Measurements from ENCODE around the gene STK39. TPM values are rescaled to one million over a fixed set of nuclear protein-coding genes. Genes with fewer than 3 reads are reported as not detected.
"Not testable (repeated sequence)": the region's sequence is repeated elsewhere in the genome, so short reads cannot be mapped to it uniquely, and the experiment has no call there.

STK39 gene
- total RNA-seq, 3 donors from 2014 or later: 16.4 to 22.9 (median 19.2) TPM

- Histone ChIP-seq H3K36me3 (no peaks in the 10 kb centered on the region), H3K4me1 (no peaks in the 10 kb centered on the region), H3K4me3 (no peak overlapping the region), H3K27me3 (no peaks in the 10 kb centered on the region), H3K27ac (peak overlapping the region; percentile 26 to 58), H3K9me3 (no peaks in the 10 kb centered on the region)
- intact Hi-C loops (cut with DNase I; ENCODE audit: low total_unique reads): no loop called here
- no peak for TF ChIP-seq POLR2AphosphoS5 (IDR thresholded peaks at IDR 0.05)
- no peak for TF ChIP-seq CTCF (IDR thresholded peaks at IDR 0.05)
- no peak for TF ChIP-seq POLR2A (IDR thresholded peaks at IDR 0.05)
- no peak for DNase-seq (ENCODE audit: low spot score in 2 of 2)
These were observed 161.5 kb downstream of the STK39 start for GRCh38 chr2:168085801-168086361.

- peak overlapping the region; percentile 45 to 58 for H3K27ac ChIP-seq
- DNase-seq (ENCODE audit: low spot score in 2 of 2): no peak
- intact Hi-C loops (cut with DNase I; ENCODE audit: low total_unique reads): no loop called here
- H3K27me3 ChIP-seq: no peaks in the 10 kb centered on the region
- no peak overlapping the region for H3K4me3 ChIP-seq
- no peak for TF ChIP-seq POLR2AphosphoS5 (IDR thresholded peaks at IDR 0.05)
- TF ChIP-seq CTCF (IDR thresholded peaks at IDR 0.05): no peak
- TF ChIP-seq POLR2A (IDR thresholded peaks at IDR 0.05): no peak
- no peaks in the 10 kb centered on the region for H3K9me3 ChIP-seq
- H3K36me3 ChIP-seq: no peaks in the 10 kb centered on the region
- no peaks in the 10 kb centered on the region for H3K4me1 ChIP-seq
These were observed 163.1 kb downstream of the STK39 start for GRCh38 chr2:168084288-168084687.

- H3K4me1 ChIP-seq; intact Hi-C loops (cut with DNase I; ENCODE audit: low total_unique reads); H3K27ac ChIP-seq; DNase-seq (ENCODE audit: low spot score in 2 of 2); H3K4me3 ChIP-seq; H3K27me3 ChIP-seq; H3K9me3 ChIP-seq; H3K36me3 ChIP-seq: not testable (repeated sequence)
These were observed 165.9 kb downstream of the STK39 start for GRCh38 chr2:168081452-168081851.

GRCh38 chr2:168079236-168079635 lies 168.2 kb downstream of the STK39 start:
- H3K4me1 ChIP-seq: no peaks in the 10 kb centered on the region
- no peak overlapping the region for H3K27ac ChIP-seq
- intact Hi-C loops (cut with DNase I; ENCODE audit: low total_unique reads): no loop called here
- no peak overlapping the region for H3K4me3 ChIP-seq
- no peaks in the 10 kb centered on the region for H3K36me3 ChIP-seq
- DNase-seq (ENCODE audit: low spot score in 2 of 2): no peak
- H3K9me3 ChIP-seq: no peaks in the 10 kb centered on the region
- TF ChIP-seq CTCF (IDR thresholded peaks at IDR 0.05) (no peak), POLR2AphosphoS5 (IDR thresholded peaks at IDR 0.05) (no peak), POLR2A (IDR thresholded peaks at IDR 0.05) (no peak)
- H3K27me3 ChIP-seq: no peaks in the 10 kb centered on the region

GRCh38 chr2:168076731-168077130 lies 170.7 kb downstream of the STK39 start:
- no peaks in the 10 kb centered on the region for H3K36me3 ChIP-seq
- intact Hi-C loops (cut with DNase I; ENCODE audit: low total_unique reads): no loop called here
- H3K27ac ChIP-seq: no peak overlapping the region
- DNase-seq (ENCODE audit: low spot score in 2 of 2): no peak
- TF ChIP-seq POLR2AphosphoS5 (IDR thresholded peaks at IDR 0.05) (no peak), POLR2A (IDR thresholded peaks at IDR 0.05) (no peak), CTCF (IDR thresholded peaks at IDR 0.05) (no peak)
- no peaks in the 10 kb centered on the region for H3K4me1 ChIP-seq
- H3K9me3 ChIP-seq: no peaks in the 10 kb centered on the region
- H3K27me3 ChIP-seq: no peaks in the 10 kb centered on the region
- no peak overlapping the region for H3K4me3 ChIP-seq

- TF ChIP-seq POLR2AphosphoS5 (IDR thresholded peaks at IDR 0.05) (no peak), POLR2A (IDR thresholded peaks at IDR 0.05) (no peak), CTCF (IDR thresholded peaks at IDR 0.05) (no peak)
These were observed 171.9 kb downstream of the STK39 start for GRCh38 chr2:168075446-168075845.

More at GRCh38 chr2:168075446-168075845, 171.9 kb downstream of the STK39 start:
- DNase-seq (ENCODE audit: low spot score in 2 of 2): no peak
- Histone ChIP-seq H3K27ac (no peak overlapping the region), H3K4me1 (no peaks in the 10 kb centered on the region), H3K27me3 (no peaks in the 10 kb centered on the region), H3K4me3 (no peak overlapping the region), H3K36me3 (no peaks in the 10 kb centered on the region), H3K9me3 (no peaks in the 10 kb centered on the region)
- intact Hi-C loops (cut with DNase I; ENCODE audit: low total_unique reads): no loop called here
